Spinal cord (tissue), 10 donors: ENCODE results near the gene AK9. TPM values are rescaled to one million over a fixed set of nuclear protein-coding genes. Genes with fewer than 3 reads are reported as not detected.

Experiments used
- DNase-seq, 6 donors: peaks; one replicate each; pipeline versions ENCODE4 v3.0.0 to v3.0.0-alpha.2; 2013 to 2015; ENCODE audit warnings: low spot score in 6 of 6, low read depth in 4 of 6
- H3K27ac ChIP-seq: one replicate; pipeline ENCODE4 v1.5.1; 2013; ENCODE audit warnings: low read depth, low read length, control low read depth
- H3K27me3 ChIP-seq: one replicate; pipeline ENCODE4 v1.6.1; 2013; ENCODE audit warnings: low read length; ENCODE audit not compliant: control insufficient read depth, insufficient read depth
- H3K36me3 ChIP-seq: one replicate; pipeline ENCODE4 v1.6.1; 2013; ENCODE audit warnings: low read length; ENCODE audit not compliant: control insufficient read depth, insufficient read depth
- H3K4me1 ChIP-seq: one replicate; pipeline ENCODE4 v1.6.1; 2013; ENCODE audit warnings: low read length; ENCODE audit not compliant: control insufficient read depth, insufficient read depth
- H3K4me3 ChIP-seq: one replicate; pipeline ENCODE4 v1.5.1; 2013; ENCODE audit warnings: low read depth, low read length, control low read depth
- H3K9me3 ChIP-seq: one replicate; pipeline ENCODE4 v1.6.1; 2013; ENCODE audit warnings: low read length; ENCODE audit not compliant: control insufficient read depth, insufficient read depth
- WGBS: methylation state at CpG from one replicate; pipeline ENCODE4 v1.1.5; 2013; ENCODE audit warnings: missing lambda C conversion rate; ENCODE audit not compliant: insufficient coverage; 5-methylcytosine and 5-hydroxymethylcytosine counted together
- polyA plus RNA-seq, 2 donors: library from polyadenylated mRNA; unstranded; fragments of 120-200 nt; gene quantifications; one replicate each; pipeline ENCODE4 v1.2.1, GENCODE V29; 2013; ENCODE audit not compliant: insufficient read length in 2 of 2
- total RNA-seq, 2 donors: library from RNA; depleted of rRNA in 1 of 2; stranded (reverse); fragments of 120-200 nt in 1 of 2; fragments of >200 nt in 1 of 2; gene quantifications; one replicate each; pipeline versions ENCODE4 v1.2.3 to v1.2.4, GENCODE V29; 2013 to 2014
- donor health status: healthy.

AK9 gene
- total and polyA plus RNA-seq, 4 donors = 15.0 to 33.3 (median 20.9) TPM

DNA sequence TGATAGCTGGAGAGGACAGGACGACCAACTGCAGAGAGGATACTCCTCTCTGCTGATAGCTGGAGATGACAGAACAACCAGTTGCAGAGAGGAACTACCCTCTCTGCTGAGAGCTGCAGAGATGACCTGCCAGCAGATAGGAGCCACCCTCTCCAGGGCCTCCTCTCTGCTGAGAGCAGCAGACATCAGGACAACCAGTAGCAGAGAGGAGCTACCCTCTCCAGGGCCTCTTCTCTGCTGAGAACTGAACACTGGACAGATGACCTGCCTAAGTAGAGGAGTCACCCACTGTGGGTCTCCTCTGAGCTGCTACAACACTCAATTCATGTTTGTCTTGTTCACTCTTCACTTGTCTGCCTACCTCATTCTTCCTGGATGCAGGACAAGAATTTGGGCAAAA, 180.6 kb downstream of the AK9 start:
- 91% methylated on average over 1 of the region's 1 CpG for WGBS
- no peak overlapping the region for H3K27ac ChIP-seq
- H3K4me1 ChIP-seq = no peaks in the 10 kb centered on the region
- no peak for DNase-seq
- H3K27me3 ChIP-seq = no peaks in the 10 kb centered on the region
- no peaks in the 10 kb centered on the region for H3K9me3 ChIP-seq
- H3K36me3 ChIP-seq = no peaks in the 10 kb centered on the region
- no peak overlapping the region for H3K4me3 ChIP-seq

DNA sequence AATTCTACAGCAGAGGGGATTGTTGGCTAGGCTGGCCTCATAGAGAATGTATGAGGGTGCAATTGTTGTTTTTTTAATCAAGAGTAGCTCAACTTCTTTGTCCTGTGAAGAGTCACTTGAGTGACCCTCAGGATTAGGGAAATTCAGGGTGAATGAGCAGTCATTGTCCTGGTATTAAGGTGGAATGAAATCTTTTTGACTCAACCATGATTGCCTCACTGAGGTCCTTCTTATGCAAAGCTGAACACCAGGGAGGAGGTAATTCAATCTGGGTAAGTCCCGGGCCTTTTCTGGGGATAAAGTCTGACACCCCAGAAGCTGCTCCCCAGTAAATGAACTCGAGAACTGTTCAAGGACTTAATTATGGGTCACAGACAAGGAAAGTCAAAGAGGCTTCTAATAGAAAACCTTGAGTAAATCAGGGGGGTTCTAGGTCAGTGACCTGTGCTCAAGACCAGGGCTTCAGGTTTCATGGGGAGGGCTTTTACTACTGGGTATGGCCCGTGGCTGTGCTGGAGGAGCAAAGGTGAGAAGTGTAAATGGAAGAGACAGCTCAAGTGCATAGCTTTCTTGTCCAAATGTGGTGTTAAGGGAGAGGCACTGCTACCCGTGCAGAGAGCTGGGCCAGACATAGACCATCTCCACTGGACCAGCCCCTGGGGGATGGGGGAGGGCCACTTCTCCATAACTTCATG, 182.7 kb downstream of the AK9 start:
- Histone ChIP-seq H3K36me3 (no peaks in the 10 kb centered on the region), H3K4me1 (no peaks in the 10 kb centered on the region), H3K4me3 (no peak overlapping the region), H3K27ac (no peak overlapping the region), H3K9me3 (no peaks in the 10 kb centered on the region), H3K27me3 (no peaks in the 10 kb centered on the region)
- no peak for DNase-seq
- WGBS = 57% methylated on average over 4 of the region's 4 CpGs

DNA sequence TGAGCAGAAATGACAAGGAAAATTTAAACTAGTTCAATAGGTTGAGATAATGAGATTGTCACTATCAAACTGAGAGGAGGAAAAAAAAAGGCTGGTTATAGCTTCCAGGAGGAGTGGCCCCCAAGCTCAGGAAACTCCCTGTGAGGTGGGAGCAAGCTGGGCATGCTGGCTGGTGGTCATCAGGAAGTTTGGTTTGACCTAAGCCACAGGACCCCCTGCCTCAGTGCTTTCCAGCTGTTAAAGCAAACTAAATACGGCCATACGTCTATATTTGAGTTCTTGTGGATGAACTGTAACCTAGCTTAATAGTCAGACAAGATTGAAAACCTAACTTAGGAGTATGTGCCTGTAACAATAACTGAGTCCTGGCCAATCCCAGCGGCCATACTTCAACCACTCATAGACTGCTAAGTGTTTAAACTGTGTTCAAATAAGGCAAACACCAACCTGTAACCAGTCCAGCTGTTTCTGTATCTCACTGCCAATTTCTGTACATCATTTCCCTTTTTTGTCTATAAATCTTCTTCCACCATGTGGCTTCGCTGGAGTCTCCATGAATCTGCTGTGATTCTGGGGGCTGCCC, 183.4 kb downstream of the AK9 start:
- no peak overlapping the region for H3K4me3 ChIP-seq
- H3K27me3 ChIP-seq = no peaks in the 10 kb centered on the region
- H3K9me3 ChIP-seq = no peaks in the 10 kb centered on the region
- 82% methylated on average over 2 of the region's 4 CpGs for WGBS
- H3K36me3 ChIP-seq = no peaks in the 10 kb centered on the region
- no peaks in the 10 kb centered on the region for H3K4me1 ChIP-seq
- DNase-seq = peak in 1 of 6 donors; percentile 11
- no peak overlapping the region for H3K27ac ChIP-seq

DNA sequence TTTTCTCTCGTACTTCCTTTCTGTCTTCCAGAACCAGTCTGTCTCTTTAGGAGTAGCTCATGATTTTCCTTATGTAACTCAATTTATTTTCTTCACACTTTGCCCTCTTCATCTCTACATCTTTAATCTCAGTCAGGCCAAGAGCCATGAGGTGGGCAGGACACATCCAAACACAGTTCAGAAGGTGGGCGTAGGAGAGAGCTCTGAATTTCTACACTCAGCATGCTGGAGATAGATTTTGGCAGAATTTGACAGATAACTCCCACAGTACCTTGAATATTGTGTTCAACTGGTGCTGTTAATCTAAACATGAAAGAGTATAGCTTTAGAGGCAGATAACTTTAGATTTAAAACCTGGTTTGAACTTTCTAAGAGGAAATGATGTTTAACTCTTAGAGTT, 184.2 kb downstream of the AK9 start:
- no peaks in the 10 kb centered on the region for H3K4me1 ChIP-seq
- no peak overlapping the region for H3K27ac ChIP-seq
- no peaks in the 10 kb centered on the region for H3K9me3 ChIP-seq
- no peaks in the 10 kb centered on the region for H3K36me3 ChIP-seq
- 100% methylated on average over 1 of the region's 2 CpGs for WGBS
- no peaks in the 10 kb centered on the region for H3K27me3 ChIP-seq
- H3K4me3 ChIP-seq = no peak overlapping the region
- no peak for DNase-seq

DNA sequence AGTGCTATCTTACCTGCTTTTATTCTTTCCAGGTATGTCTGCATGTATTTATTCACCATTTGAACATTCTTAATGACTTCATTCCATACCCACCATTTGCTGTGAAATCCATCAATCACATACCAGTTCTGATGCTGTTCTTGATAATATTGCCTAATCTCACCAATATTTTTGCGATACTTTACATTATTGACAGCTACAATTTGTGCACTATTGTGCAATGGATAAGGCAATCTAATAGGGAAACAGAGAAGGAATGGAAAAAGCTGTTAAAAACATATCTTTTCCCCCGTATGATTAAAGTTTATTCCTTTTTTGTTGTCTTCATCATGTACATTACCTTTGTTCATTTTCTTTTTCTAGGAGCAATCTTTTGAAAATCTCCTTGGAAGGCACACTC, 184.7 kb downstream of the AK9 start:
- Histone ChIP-seq H3K36me3 (no peaks in the 10 kb centered on the region), H3K9me3 (no peaks in the 10 kb centered on the region), H3K27me3 (no peaks in the 10 kb centered on the region), H3K4me1 (no peaks in the 10 kb centered on the region), H3K27ac (no peak overlapping the region), H3K4me3 (no peak overlapping the region)
- no CpG with 5 or more reads among the region's 2 CpGs for WGBS
- DNase-seq = no peak

DNA sequence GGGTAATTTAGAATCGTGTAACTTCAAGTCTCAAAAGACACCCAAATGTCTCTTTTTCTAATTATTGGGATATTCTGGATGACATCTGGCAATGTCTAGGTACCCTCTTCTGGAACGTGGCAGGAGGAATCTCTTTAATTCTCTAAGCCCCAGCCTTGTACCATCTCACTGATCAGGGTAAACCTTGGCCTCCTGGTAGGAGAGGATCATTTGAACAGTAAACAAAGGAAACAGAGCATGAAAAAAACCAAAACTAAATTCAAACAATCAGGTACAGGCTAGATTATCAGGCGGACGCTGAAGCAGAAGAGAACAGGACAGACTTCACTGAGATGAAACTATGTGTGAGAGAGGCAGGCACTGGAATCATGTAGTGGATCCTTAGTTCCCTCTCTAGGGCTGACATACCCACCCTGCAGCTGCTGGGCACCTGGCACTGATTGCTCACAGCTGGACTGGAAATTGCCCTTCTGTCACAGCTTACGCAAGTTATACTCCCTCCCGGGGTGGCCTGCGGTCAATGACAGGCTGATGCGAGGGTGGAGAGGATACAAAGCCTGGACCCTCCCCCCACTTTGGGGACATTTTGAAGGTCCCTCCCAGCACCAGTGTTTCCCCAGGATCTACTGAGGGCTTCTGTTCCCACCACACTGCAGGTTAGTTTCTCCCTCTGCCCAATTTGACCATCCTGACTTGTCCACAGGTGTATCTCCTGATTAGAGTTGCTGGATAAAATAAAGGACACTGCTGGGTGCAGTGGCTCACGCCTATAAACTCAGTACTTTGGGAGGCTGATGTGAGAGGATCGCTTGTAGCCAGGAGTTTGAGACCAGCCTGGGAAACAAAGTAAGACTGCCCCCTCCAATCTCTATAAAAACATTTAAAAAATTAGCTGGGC, 187.4 kb downstream of the AK9 start:
- Histone ChIP-seq H3K4me3 (no peak overlapping the region), H3K4me1 (no peaks in the 10 kb centered on the region), H3K9me3 (no peaks in the 10 kb centered on the region), H3K27ac (no peak overlapping the region), H3K36me3 (no peaks in the 10 kb centered on the region), H3K27me3 (no peaks in the 10 kb centered on the region)
- 66% methylated on average over 5 of the region's 10 CpGs for WGBS
- no peak for DNase-seq

DNA sequence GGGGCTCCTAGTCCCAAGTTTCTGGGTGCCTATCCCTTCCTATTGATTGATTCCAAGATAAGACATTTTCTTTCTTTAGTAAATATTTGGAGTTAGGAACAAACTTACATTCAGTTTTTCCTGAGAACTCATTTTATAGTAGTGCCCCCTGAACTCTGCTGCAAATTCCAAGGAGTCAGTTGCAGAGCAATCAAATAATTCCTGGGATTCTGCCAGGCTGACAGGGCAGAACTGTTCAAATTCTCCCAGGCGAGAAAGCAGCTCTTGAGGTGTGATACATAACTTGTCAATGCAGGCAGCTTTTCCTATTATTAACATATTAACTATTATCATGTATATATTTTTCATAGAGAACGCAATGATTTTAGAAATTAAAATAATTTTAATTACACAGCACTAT, 192.1 kb downstream of the AK9 start:
- WGBS = no CpG with 5 or more reads among the region's 2 CpGs
- no peaks in the 10 kb centered on the region for H3K4me1 ChIP-seq
- no peaks in the 10 kb centered on the region for H3K27me3 ChIP-seq
- no peak for DNase-seq
- no peak overlapping the region for H3K4me3 ChIP-seq
- no peaks in the 10 kb centered on the region for H3K9me3 ChIP-seq
- no peak overlapping the region for H3K27ac ChIP-seq
- no peaks in the 10 kb centered on the region for H3K36me3 ChIP-seq

DNA sequence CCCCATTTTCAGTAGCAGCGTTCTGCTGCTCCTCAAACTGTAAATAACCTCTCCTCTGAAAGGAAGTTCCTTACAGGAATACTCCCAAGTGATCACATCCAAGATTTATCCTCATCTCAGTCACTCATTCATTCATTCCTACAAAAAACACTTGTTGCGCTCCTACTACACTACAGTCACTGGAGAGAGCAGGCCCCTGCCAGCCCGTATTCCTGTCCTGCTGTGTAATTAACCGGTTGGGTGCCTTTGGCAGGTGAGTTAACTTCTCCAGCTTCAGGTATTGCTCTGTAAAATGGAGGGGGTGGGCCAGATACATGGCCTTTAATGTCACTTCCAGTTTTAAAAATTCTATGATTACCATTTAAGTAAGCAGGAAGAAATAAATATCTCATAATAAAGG, 192.9 kb downstream of the AK9 start:
- no peak for DNase-seq
- H3K9me3 ChIP-seq = no peaks in the 10 kb centered on the region
- H3K4me1 ChIP-seq = no peaks in the 10 kb centered on the region
- no peak overlapping the region for H3K4me3 ChIP-seq
- no peaks in the 10 kb centered on the region for H3K36me3 ChIP-seq
- 75% methylated on average over 1 of the region's 4 CpGs for WGBS
- no peaks in the 10 kb centered on the region for H3K27me3 ChIP-seq
- no peak overlapping the region for H3K27ac ChIP-seq

DNA sequence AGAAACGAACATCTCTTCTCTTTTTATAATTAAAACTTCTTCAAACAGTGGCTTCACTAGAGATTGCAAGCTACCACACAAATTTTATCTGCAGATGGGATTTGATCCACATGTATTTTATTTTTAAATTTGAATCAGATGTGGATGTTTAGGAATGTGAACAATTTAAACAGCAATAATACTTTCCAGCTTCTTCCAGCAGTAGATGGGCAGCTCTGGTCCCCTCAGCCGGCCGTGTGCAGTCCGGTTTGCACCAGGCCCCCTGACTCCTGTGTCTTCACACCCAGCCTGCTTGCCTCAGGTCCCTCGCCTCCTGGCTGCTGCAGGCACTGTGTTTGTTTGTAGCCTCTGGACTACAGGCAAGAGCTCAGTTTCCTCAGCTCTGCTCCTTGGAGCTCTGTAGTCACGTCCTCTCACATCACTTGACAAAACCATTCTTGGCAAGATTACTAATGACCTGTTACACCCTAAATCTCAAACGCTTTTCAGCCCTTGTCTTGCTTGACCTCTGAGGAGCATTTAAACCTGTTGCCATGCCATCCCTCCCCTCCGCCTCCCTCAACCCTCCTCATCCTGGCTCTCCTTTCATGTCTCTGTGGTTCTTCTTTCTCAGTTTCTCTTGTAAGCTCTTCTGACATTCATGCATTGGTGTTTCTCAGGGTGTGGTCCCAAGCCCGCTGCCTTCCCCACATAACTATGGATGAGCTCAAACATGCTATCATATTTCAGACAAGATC, 194.8 kb downstream of the AK9 start:
- no peaks in the 10 kb centered on the region for H3K4me1 ChIP-seq
- H3K9me3 ChIP-seq = no peaks in the 10 kb centered on the region
- H3K36me3 ChIP-seq = no peaks in the 10 kb centered on the region
- H3K27ac ChIP-seq = no peak overlapping the region
- 60% methylated on average over 8 of the region's 9 CpGs for WGBS
- no peaks in the 10 kb centered on the region for H3K27me3 ChIP-seq
- H3K4me3 ChIP-seq = no peak overlapping the region
- no peak for DNase-seq
